ENCODE data around the gene GDPD3. TPM values are rescaled to one million over a fixed set of nuclear protein-coding genes. Genes with fewer than 3 reads are reported as not detected.

GDPD3 gene
- total and polyA plus RNA-seq, 2 of the 13 experiments (the other 11 are each of a cell fraction or from before 2014, with no cell fraction given): 18.7 to 20.6 TPM

GRCh38 chr16:30090610-30091331 lies 22.6 kb downstream of the GDPD3 start (continued):
- TF ChIP-seq ZNF138 (CRISPR knock-in tag; IDR thresholded peaks at IDR 0.05; ENCODE audit: low read depth): no peak
- no peak for TF ChIP-seq JUND (CRISPR knock-in tag; IDR thresholded peaks at IDR 0.05)
- TF ChIP-seq POGK (CRISPR knock-in tag; conservative IDR thresholded peaks at IDR 0.05): no peak
- TF ChIP-seq KDM5A (IDR thresholded peaks at IDR 0.05; ENCODE audit: borderline replicate concordance, low read length): no peak
- TF ChIP-seq MYPOP (CRISPR knock-in tag; IDR thresholded peaks at IDR 0.05): no peak
- no peak for TF ChIP-seq ZNF280B (CRISPR knock-in tag; IDR thresholded peaks at IDR 0.05; ENCODE audit: borderline replicate concordance)
- TF ChIP-seq ZNF644 (CRISPR knock-in tag; IDR thresholded peaks at IDR 0.05; ENCODE audit: low read depth): no peak

Measured in HepG2 (cell line).